Pancreas (tissue), 10 donors: ENCODE measurements around the gene PIK3R4. TPM values are rescaled to one million over a fixed set of nuclear protein-coding genes. Genes with fewer than 3 reads are reported as not detected.

ENCODE experiments used
- ATAC-seq, 4 donors: fragments of 200-7000 bp; cut with Tn5 transposase; one replicate each; pipeline versions ENCODE4 v1.8.0 to v1.9.1; 2020; ENCODE audit warnings: mild to moderate bottlenecking in 4 of 4, moderate library complexity in 4 of 4
- DNase-seq, 6 donors: peaks; one replicate each; pipeline ENCODE4 v3.0.0-alpha.2; 2020
- FAIRE-seq: peaks from 2 replicates; lab custom pipeline; 2012; peaks lifted over from hg19 to GRCh38; lab: Jason Lieb, UNC
- H3K27ac ChIP-seq, 4 donors: fragments of 200-600 bp; sonication (generic); 1 replicate in 3 of 4; 2 replicates in 1 of 4; pipeline versions ENCODE4 v1.5.0 to v1.8.0; 2020
- H3K27me3 ChIP-seq, 4 donors: fragments of 200-600 bp; one replicate each; pipeline ENCODE4 v1.8.0; 2021
- H3K36me3 ChIP-seq, 3 donors: fragments of 200-600 bp; sonication (generic) in 1 of 3; one replicate each; pipeline versions ENCODE4 v1.5.0 to v1.8.0; 2020 to 2021
- H3K4me1 ChIP-seq, 3 donors: fragments of 200-600 bp; one replicate each; pipeline ENCODE4 v1.8.0; 2021
- H3K4me3 ChIP-seq, 4 donors: fragments of 200-600 bp; sonication (generic) in 2 of 4; one replicate each; pipeline versions ENCODE4 v1.5.0 to v1.8.0; 2020 to 2021
- H3K9me3 ChIP-seq, 4 donors: fragments of 200-600 bp; one replicate each; pipeline ENCODE4 v1.8.0; 2021
- CTCF ChIP-seq, 4 donors: fragments of 200-600 bp; sonication (generic) in 3 of 4; IDR thresholded peaks; one replicate each; pipeline versions ENCODE4 v1.5.0 to v1.8.0; 2021; ENCODE audit warnings: antibody characterized with exemption in 4 of 4
- WGBS, 2 donors: extraction: QIAGEN DNeasy Blood & Tissue Kit; methylation state at CpG; one replicate each; pipeline ENCODE4 v1.1.7; 2013; 5-methylcytosine and 5-hydroxymethylcytosine counted together
- intact Hi-C, 3 donors: fragments of 100-400 bp; cut with DNase I; formaldehyde crosslinking; loops; one replicate each; pipeline versions ENCODE4 v1.11.1 to v1.14.2; 2022
- polyA plus RNA-seq, 2 donors: library from polyadenylated mRNA; stranded (reverse); fragments of 200-250 nt; gene quantifications; one replicate each; pipeline ENCODE4 v1.2.3, GENCODE V29; 2013
- total RNA-seq, 6 donors: library from RNA; stranded (reverse); fragmentation: NEBNext Ultra II Directional in 4 of 6; extraction: Animal tissue kit (Norgen Biotek cat#: 25700) in 4 of 6; gene quantifications; one replicate each; pipeline versions ENCODE4 v1.2.1 to v1.2.4, GENCODE V29; 2021 to 2023
- donor health status: healthy with polysubstance abuse.
- donor health status: DM: no; HTN: no; CAD: no; lungs with moderate emphysema.
- donor health status: DM: no; HTN: no; CAD: no.
- donor health status: control.
- donor health status: control.
- donor health status: Bipolar disorder and iron deficiency.
- donor health status: DM: yes; HTN: yes; CAD: no.
- donor health status: DM: no; HTN: no; CAD: no.
- donor health status: DM: no; HTN: no; CAD: no.
- donor health status: DM: yes; HTN: yes; CAD: no.

Gene PIK3R4
- total and polyA plus RNA-seq, 8 donors: 6.7 to 16.6 (median 11.1) TPM

GRCh38 chr3:130656627-130657026 lies 90.0 kb downstream of the PIK3R4 start:
- no peaks in the 10 kb centered on the region for H3K36me3 ChIP-seq
- no peaks in the 10 kb centered on the region for H3K9me3 ChIP-seq
- no peaks in the 10 kb centered on the region for H3K27me3 ChIP-seq
- H3K4me3 ChIP-seq: no peak overlapping the region
- ATAC-seq (no peak), FAIRE-seq (no peak), DNase-seq (peak in 1 of 6 donors; percentile 37)
- no peak overlapping the region for H3K27ac ChIP-seq
- WGBS, 2 donors: 92 to 96% methylated on average over 5 of the region's 5 CpGs
- no peaks in the 10 kb centered on the region for H3K4me1 ChIP-seq
- intact Hi-C loops: no loop called here
- no peak for TF ChIP-seq CTCF (IDR thresholded peaks at IDR 0.05)

GRCh38 chr3:130654921-130655320 lies 91.7 kb downstream of the PIK3R4 start:
- intact Hi-C loops: no loop called here

GRCh38 chr3:130654091-130654490 lies 92.5 kb downstream of the PIK3R4 start:
- FAIRE-seq (no peak), DNase-seq (no peak), ATAC-seq (no peak)
- 91 to 96% methylated on average over 1 of the region's 1 CpG for WGBS, 2 donors
- intact Hi-C loops: no loop called here
- H3K9me3 ChIP-seq: no peaks in the 10 kb centered on the region
- no peaks in the 10 kb centered on the region for H3K36me3 ChIP-seq
- H3K27ac ChIP-seq: no peak overlapping the region
- no peaks in the 10 kb centered on the region for H3K4me1 ChIP-seq
- no peak overlapping the region for H3K4me3 ChIP-seq
- no peaks in the 10 kb centered on the region for H3K27me3 ChIP-seq
- no peak for TF ChIP-seq CTCF (IDR thresholded peaks at IDR 0.05)

More at GRCh38 chr3:130654921-130655320, 91.7 kb downstream of the PIK3R4 start:
- no peaks in the 10 kb centered on the region for H3K36me3 ChIP-seq
- no peak overlapping the region for H3K27ac ChIP-seq
- FAIRE-seq: no peak
- 93 to 94% methylated on average over 2 of the region's 2 CpGs for WGBS, 2 donors
- ATAC-seq: no peak
- no peak for TF ChIP-seq CTCF (IDR thresholded peaks at IDR 0.05)
- no peaks in the 10 kb centered on the region for H3K9me3 ChIP-seq
- no peak for DNase-seq
- no peaks in the 10 kb centered on the region for H3K27me3 ChIP-seq
- no peak overlapping the region for H3K4me3 ChIP-seq
- H3K4me1 ChIP-seq: no peaks in the 10 kb centered on the region

- Histone ChIP-seq H3K27ac (no peak overlapping the region), H3K4me3 (no peak overlapping the region), H3K4me1 (no peaks in the 10 kb centered on the region), H3K27me3 (no peaks in the 10 kb centered on the region), H3K9me3 (no peaks in the 10 kb centered on the region), H3K36me3 (no peaks in the 10 kb centered on the region)
- no peak for TF ChIP-seq CTCF (IDR thresholded peaks at IDR 0.05)
- DNase-seq (no peak), ATAC-seq (no peak), FAIRE-seq (no peak)
- intact Hi-C loops: no loop called here
- WGBS, 2 donors: 87 to 91% methylated on average over 30 of the region's 30 CpGs
These were observed 97.5 kb downstream of the PIK3R4 start for GRCh38 chr3:130649061-130649654.

- 94 to 100% methylated on average over 2 of the region's 2 CpGs for WGBS, 2 donors
- DNase-seq: no peak
- FAIRE-seq: no peak
These were observed 98.3 kb downstream of the PIK3R4 start for GRCh38 chr3:130648293-130648692.

More at GRCh38 chr3:130648293-130648692, 98.3 kb downstream of the PIK3R4 start:
- Histone ChIP-seq H3K4me1 (no peaks in the 10 kb centered on the region), H3K27me3 (no peaks in the 10 kb centered on the region), H3K4me3 (no peak overlapping the region), H3K9me3 (no peaks in the 10 kb centered on the region), H3K27ac (no peak overlapping the region), H3K36me3 (no peaks in the 10 kb centered on the region)
- no peak for ATAC-seq
- no peak for TF ChIP-seq CTCF (IDR thresholded peaks at IDR 0.05)
- intact Hi-C loops: no loop called here
